ENCODE data around the gene ACADVL.

ACADVL gene

GRCh38 chr17:7214300-7215135 lies 5.2 kb upstream of the ACADVL start:
- H3K36me3 ChIP-seq (ENCODE audit: control insufficient read depth, insufficient read depth, low read length), result no peaks in the 10 kb centered on the region
- H3K9ac ChIP-seq (ENCODE audit: low read length), result no peak overlapping the region
- H3K4me1 ChIP-seq (ENCODE audit: control insufficient read depth, insufficient read depth, low read length), result peaks cover 31% of the 10 kb centered on the region
- no peaks in the 10 kb centered on the region for H3K9me3 ChIP-seq (ENCODE audit: control insufficient read depth, low read length)
- H3K4me3 ChIP-seq (ENCODE audit: low read length), result peak overlapping the region; percentile 61
- peaks cover 8% of the 10 kb centered on the region for H3K27me3 ChIP-seq (ENCODE audit: control insufficient read depth, insufficient read depth, low read length)

GRCh38 chr17:7215136-7215638 lies 4.6 kb upstream of the ACADVL start:
- Histone ChIP-seq H3K4me3 (ENCODE audit: low read length) (no peak overlapping the region), H3K36me3 (ENCODE audit: control insufficient read depth, insufficient read depth, low read length) (no peaks in the 10 kb centered on the region), H3K27me3 (ENCODE audit: control insufficient read depth, insufficient read depth, low read length) (peaks cover 8% of the 10 kb centered on the region), H3K9me3 (ENCODE audit: control insufficient read depth, low read length) (no peaks in the 10 kb centered on the region), H3K9ac (ENCODE audit: low read length) (no peak overlapping the region), H3K4me1 (ENCODE audit: control insufficient read depth, insufficient read depth, low read length) (peaks cover 33% of the 10 kb centered on the region)

DNA sequence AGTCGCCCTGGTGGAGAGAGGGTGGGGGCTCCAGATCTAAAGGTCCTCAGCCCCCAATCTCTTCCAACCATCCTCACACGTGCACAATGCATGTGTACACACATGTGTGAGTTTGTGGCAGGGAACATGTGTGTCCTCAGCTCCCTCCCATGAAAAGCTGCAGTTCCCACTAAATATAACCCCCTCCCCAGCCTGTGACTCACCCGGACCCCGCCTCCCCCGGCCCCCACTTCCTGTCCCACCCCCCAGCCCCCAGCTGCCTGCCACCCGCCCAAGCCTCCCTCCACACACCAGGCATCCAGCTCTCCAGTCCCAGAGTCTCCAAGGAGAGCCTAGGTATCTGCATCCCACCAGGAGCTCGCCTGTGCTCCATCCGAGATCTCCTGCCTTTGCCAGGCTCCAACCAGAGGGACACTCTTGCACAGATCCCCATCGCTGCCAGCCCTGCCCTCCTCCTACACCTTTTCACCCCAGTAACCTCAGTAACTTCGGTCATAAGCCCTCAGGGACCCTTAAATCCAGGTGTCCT lies 4.0 kb upstream of the ACADVL start:
- Histone ChIP-seq H3K36me3 (ENCODE audit: control insufficient read depth, insufficient read depth, low read length) (no peaks in the 10 kb centered on the region), H3K27me3 (ENCODE audit: control insufficient read depth, insufficient read depth, low read length) (peaks cover 8% of the 10 kb centered on the region), H3K9ac (ENCODE audit: low read length) (no peak overlapping the region), H3K9me3 (ENCODE audit: control insufficient read depth, low read length) (no peaks in the 10 kb centered on the region), H3K4me3 (ENCODE audit: low read length) (no peak overlapping the region), H3K4me1 (ENCODE audit: control insufficient read depth, insufficient read depth, low read length) (peaks cover 34% of the 10 kb centered on the region)

GRCh38 chr17:7216242-7217112 lies 3.3 kb upstream of the ACADVL start:
- no peaks in the 10 kb centered on the region for H3K9me3 ChIP-seq (ENCODE audit: control insufficient read depth, low read length)
- H3K27me3 ChIP-seq (ENCODE audit: control insufficient read depth, insufficient read depth, low read length), result peaks cover 8% of the 10 kb centered on the region
- peaks cover 4% of the 10 kb centered on the region for H3K36me3 ChIP-seq (ENCODE audit: control insufficient read depth, insufficient read depth, low read length)
- peaks cover 42% of the 10 kb centered on the region for H3K4me1 ChIP-seq (ENCODE audit: control insufficient read depth, insufficient read depth, low read length)
- H3K9ac ChIP-seq (ENCODE audit: low read length), result peak overlapping the region; percentile 2
- H3K4me3 ChIP-seq (ENCODE audit: low read length), result no peak overlapping the region

DNA sequence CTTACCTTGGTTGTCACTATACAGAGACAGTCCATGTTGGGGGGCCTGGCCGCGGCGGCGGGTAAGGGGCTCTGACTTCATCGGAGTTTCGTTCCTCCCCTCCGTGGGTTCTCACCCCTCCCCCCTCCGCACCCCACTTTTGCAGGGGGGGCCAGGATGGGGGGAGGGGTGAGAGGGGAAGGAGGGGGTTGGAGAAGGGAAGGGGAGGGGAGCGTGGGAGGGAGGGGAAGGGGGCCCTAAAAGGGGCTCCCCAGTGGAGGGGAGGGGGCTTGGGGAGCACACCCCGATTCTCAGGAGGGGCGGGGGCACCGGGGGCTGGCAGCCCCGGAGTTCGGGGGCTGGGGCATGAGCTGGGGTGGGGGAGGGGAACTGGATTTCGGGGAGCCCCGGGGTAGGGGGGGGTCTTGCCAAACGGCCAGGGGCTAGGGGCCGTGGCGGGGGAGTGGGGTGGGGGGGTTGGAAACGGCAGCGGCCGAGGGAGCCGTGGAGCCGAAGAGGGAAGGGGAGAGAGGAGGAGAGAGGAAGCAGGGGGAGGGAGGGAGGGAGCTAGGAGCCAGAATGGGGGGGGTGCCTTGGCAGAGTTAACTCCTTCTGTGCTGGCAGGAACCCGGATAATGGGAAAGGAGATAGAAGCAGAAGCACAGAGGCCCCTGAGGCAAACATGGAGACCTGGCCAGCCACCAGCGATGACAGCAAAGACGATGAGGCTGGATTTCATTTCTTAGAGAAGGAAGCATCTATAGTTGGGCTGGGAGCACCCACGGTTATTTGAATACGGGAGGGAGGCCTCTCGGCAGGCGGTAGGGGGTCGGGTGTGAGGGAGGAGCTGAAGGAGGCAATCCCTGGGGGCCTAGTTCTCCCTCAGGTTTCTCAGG lies 2.4 kb upstream of the ACADVL start:
- H3K27me3 ChIP-seq (ENCODE audit: control insufficient read depth, insufficient read depth, low read length), result peaks cover 2% of the 10 kb centered on the region
- peaks cover 7% of the 10 kb centered on the region for H3K36me3 ChIP-seq (ENCODE audit: control insufficient read depth, insufficient read depth, low read length)
- H3K4me3 ChIP-seq (ENCODE audit: low read length), result no peak overlapping the region
- H3K4me1 ChIP-seq (ENCODE audit: control insufficient read depth, insufficient read depth, low read length), result peaks cover 46% of the 10 kb centered on the region
- no peaks in the 10 kb centered on the region for H3K9me3 ChIP-seq (ENCODE audit: control insufficient read depth, low read length)
- peak overlapping the region; percentile 58 for H3K9ac ChIP-seq (ENCODE audit: low read length)

DNA sequence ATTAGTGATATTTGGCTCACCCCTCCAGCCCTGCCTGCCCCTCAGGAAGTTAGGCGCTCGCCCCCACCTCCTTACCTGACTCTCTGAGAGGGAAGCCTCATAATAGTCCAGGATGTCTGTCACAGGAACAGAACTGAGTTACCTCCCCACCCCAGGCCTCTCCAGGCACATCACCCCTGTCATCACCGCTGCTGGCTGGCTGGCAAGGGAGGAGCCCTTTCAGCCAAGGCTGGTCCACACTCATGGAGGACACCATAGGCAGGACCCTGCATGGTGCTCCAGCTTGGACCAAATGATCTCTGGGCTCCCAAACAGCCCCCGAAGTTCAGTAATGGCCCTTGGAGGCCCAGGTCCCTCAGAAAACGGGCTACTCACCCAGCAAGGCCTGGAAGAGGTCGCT lies 1.6 kb upstream of the ACADVL start:
- peak overlapping the region; percentile 58 for H3K9ac ChIP-seq (ENCODE audit: low read length)
- no peaks in the 10 kb centered on the region for H3K27me3 ChIP-seq (ENCODE audit: control insufficient read depth, insufficient read depth, low read length)
- H3K4me3 ChIP-seq (ENCODE audit: low read length), result no peak overlapping the region
- H3K4me1 ChIP-seq (ENCODE audit: control insufficient read depth, insufficient read depth, low read length), result peaks cover 46% of the 10 kb centered on the region
- H3K9me3 ChIP-seq (ENCODE audit: control insufficient read depth, low read length), result no peaks in the 10 kb centered on the region
- peaks cover 15% of the 10 kb centered on the region for H3K36me3 ChIP-seq (ENCODE audit: control insufficient read depth, insufficient read depth, low read length)

DNA sequence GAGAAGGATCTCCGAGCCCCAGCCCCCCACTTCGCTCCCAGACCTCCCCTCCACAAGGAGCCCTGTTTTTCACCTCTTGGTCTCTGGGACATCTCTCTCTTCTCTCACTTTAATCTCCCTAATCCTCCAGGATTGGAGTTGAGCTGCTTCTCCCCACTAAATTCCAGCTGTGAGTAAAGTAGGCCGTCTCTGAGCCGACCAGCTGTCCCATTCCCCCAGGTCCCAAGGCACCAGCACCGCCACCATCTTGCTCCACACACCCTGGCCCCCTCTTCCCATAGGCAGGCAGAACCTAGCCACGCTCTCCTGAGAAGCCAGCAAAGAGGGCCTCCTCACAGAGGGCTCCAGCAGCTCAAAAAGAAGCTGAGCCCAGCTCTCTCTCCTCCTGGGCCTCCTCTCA lies 980 bp upstream of the ACADVL start:
- H3K36me3 ChIP-seq (ENCODE audit: control insufficient read depth, insufficient read depth, low read length), result peaks cover 19% of the 10 kb centered on the region
- no peak overlapping the region for H3K4me3 ChIP-seq (ENCODE audit: low read length)
- H3K27me3 ChIP-seq (ENCODE audit: control insufficient read depth, insufficient read depth, low read length), result no peaks in the 10 kb centered on the region
- no peak overlapping the region for H3K9ac ChIP-seq (ENCODE audit: low read length)
- no peaks in the 10 kb centered on the region for H3K9me3 ChIP-seq (ENCODE audit: control insufficient read depth, low read length)
- H3K4me1 ChIP-seq (ENCODE audit: control insufficient read depth, insufficient read depth, low read length), result peaks cover 43% of the 10 kb centered on the region

- H3K27me3 ChIP-seq (ENCODE audit: control insufficient read depth, insufficient read depth, low read length), result no peaks in the 10 kb centered on the region
- peak overlapping the region; percentile 64 for H3K4me3 ChIP-seq (ENCODE audit: low read length)
- H3K4me1 ChIP-seq (ENCODE audit: control insufficient read depth, insufficient read depth, low read length), result peaks cover 39% of the 10 kb centered on the region
- H3K36me3 ChIP-seq (ENCODE audit: control insufficient read depth, insufficient read depth, low read length), result peaks cover 23% of the 10 kb centered on the region
- H3K9ac ChIP-seq (ENCODE audit: low read length), result peak overlapping the region; percentile 87
- no peaks in the 10 kb centered on the region for H3K9me3 ChIP-seq (ENCODE audit: control insufficient read depth, low read length)
Observed at GRCh38 chr17:7219229-7219811, 418 bp upstream of the ACADVL start.

- peak overlapping the region; percentile 87 for H3K9ac ChIP-seq (ENCODE audit: low read length)
- peaks cover 31% of the 10 kb centered on the region for H3K4me1 ChIP-seq (ENCODE audit: control insufficient read depth, insufficient read depth, low read length)
- H3K36me3 ChIP-seq (ENCODE audit: control insufficient read depth, insufficient read depth, low read length), result peaks cover 24% of the 10 kb centered on the region
- H3K9me3 ChIP-seq (ENCODE audit: control insufficient read depth, low read length), result no peaks in the 10 kb centered on the region
- H3K27me3 ChIP-seq (ENCODE audit: control insufficient read depth, insufficient read depth, low read length), result no peaks in the 10 kb centered on the region
- H3K4me3 ChIP-seq (ENCODE audit: low read length), result peak overlapping the region; percentile 64
Observed at GRCh38 chr17:7220593-7221277, 997 bp downstream of the ACADVL start.

GRCh38 chr17:7221278-7222092 lies 1.7 kb downstream of the ACADVL start:
- Histone ChIP-seq H3K4me1 (ENCODE audit: control insufficient read depth, insufficient read depth, low read length) (peaks cover 33% of the 10 kb centered on the region), H3K36me3 (ENCODE audit: control insufficient read depth, insufficient read depth, low read length) (peaks cover 24% of the 10 kb centered on the region), H3K4me3 (ENCODE audit: low read length) (no peak overlapping the region), H3K9me3 (ENCODE audit: control insufficient read depth, low read length) (no peaks in the 10 kb centered on the region), H3K9ac (ENCODE audit: low read length) (peak overlapping the region; percentile 87), H3K27me3 (ENCODE audit: control insufficient read depth, insufficient read depth, low read length) (no peaks in the 10 kb centered on the region)

Data from mucosa of stomach (tissue), 1 donor.